Activated gamma-delta T cell (primary cell): ENCODE data around the gene SART3.
"Not testable (repeated sequence)": the region's sequence is repeated elsewhere in the genome, so short reads cannot be mapped to it uniquely, and the experiment has no call there.

Experiments used
- DNase-seq: peaks from one replicate; lab custom pipeline; 2025; lab: John Stamatoyannopoulos, UW

SART3 gene

GRCh38 chr12:108485371-108485770 is 75.6 kb downstream of the SART3 start:
- not testable (repeated sequence) for DNase-seq

- no peak for DNase-seq
Measured at GRCh38 chr12:108484845-108485244, 76.1 kb downstream of the SART3 start.

GRCh38 chr12:108484431-108484830 is 76.5 kb downstream of the SART3 start:
- DNase-seq = no peak

- DNase-seq = no peak
Measured at GRCh38 chr12:108483213-108484059, 77.5 kb downstream of the SART3 start.

- DNase-seq = no peak
Measured at GRCh38 chr12:108482717-108483212, 78.2 kb downstream of the SART3 start.

- DNase-seq = no peak
Measured at GRCh38 chr12:108479364-108480070, 81.5 kb downstream of the SART3 start.

- DNase-seq = no peak
Measured at GRCh38 chr12:108478611-108479206, 82.3 kb downstream of the SART3 start.

- no peak for DNase-seq
Measured at GRCh38 chr12:108477881-108478259, 83.1 kb downstream of the SART3 start.

- DNase-seq = no peak
Measured at GRCh38 chr12:108477055-108477880, 83.7 kb downstream of the SART3 start.

GRCh38 chr12:108475396-108475795 is 85.6 kb downstream of the SART3 start:
- no peak for DNase-seq

GRCh38 chr12:108473400-108474055 is 87.4 kb downstream of the SART3 start:
- no peak for DNase-seq
